NCI-H2171 treated with DMSO at 0.1 percent for 48 hours (cell line): ENCODE measurements around the gene VAV2.
A peak's percentile ranks its signal among the peaks of the same experiment; 100 is the strongest.

Experiments
- DNase-seq: peaks from one replicate; lab custom pipeline; 2025; lab: John Stamatoyannopoulos, UW

The VAV2 gene

DNA sequence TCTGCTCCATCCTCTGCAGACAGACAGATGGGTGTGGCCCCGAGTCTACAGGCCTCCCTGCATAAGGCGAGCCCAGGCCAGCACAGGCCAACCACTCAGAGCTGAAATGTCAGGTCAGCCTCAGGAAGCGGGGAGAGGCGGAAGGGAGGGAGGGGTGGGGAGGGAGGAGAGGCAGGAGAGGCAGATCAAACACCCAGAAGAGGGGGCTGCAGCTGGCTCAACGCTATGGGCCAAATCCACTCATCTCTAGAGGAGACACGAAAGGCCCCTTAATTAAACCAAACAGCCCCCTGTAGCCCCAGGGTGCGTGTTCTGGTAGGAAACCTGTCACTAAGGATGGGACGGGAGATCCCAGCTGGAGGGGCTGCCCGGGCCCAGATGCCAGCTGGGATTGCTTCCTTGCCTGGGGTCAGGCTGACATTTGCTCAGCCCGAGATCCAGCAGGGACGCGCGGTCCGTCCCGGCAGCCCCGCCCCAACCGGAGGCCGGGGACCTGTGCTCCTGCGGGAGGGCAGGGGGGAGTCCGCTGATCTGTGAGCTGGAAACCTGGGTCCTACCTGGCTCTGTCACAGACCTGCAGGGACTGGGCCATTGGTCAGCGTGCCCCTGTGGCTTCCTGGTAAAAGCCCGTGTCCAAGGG lies 156.7 kb downstream of the VAV2 start:
- peak; percentile 58 for DNase-seq

DNA sequence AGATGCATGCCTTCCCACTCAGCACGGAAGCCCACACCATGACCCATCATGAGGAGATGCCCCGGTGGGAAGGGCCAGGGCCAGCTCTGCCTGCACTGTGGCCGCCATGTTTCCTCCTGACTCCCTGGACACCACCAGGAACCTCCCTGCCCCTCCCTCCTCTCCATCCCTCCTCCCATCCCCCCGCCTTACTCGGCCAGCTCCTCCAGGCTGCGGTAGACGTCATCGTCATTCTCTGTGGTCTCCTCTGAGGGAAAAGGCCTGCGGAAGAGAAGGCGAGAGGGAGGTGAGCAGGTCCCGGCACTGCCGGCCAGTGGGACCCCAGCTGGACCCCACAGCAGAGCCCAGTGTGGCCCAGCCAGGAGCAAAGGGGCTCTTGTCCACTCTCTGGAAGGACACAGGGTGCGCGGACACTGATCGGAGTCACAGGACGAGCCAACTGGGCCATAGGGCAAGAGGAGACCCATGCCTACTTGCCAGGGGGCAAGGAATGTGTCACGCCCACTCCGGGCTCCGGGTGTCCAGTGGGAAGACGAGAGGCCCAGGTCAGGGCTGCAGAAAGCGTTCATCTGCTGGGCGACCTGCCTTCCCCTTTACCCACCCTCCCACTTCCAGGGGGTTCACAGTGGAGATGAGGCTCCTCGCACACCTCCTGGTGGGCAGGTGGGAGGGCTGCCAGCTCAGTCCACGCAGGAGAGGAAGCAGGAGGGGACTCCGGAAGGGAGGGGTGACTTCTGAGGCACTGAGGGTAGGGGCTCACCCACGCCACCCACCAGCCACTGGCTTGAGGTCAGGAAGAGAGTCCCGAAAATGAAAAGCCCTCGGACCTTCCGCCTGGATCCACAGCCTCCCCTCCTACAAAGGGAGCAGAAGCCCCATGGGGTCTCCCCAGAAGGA lies 157.8 kb downstream of the VAV2 start:
- no peak for DNase-seq

DNA sequence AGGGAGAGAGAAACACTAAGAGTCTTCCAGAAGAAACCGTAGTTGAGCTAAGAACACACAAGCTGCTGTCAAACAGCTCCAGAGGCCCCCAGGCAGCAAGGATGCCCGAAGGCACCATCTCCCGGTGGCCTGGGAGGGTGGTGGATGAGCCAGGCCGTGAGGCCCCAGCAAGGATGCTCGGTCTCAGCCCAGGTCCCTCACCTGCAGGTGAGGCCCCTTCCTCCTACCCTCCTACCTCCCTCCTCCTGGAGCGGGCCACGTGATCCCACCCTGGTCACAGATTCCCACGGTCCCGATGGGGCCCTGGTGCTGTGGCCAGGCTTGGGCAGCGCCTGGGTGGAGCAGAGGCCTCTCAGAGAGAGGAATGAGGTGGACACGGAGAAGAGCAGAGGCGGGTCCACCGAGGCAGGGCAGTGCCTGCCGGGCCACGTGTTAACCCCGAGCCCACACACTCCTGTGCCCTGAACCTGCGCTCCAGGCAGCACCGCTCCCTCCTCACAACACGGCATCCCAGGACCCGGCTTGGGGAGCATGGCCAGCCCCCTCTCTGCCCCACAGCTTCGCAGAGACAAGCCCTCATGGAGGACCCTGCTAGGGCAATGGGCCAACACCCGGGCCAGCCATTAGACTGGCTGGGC lies 158.6 kb downstream of the VAV2 start:
- no peak for DNase-seq

DNA sequence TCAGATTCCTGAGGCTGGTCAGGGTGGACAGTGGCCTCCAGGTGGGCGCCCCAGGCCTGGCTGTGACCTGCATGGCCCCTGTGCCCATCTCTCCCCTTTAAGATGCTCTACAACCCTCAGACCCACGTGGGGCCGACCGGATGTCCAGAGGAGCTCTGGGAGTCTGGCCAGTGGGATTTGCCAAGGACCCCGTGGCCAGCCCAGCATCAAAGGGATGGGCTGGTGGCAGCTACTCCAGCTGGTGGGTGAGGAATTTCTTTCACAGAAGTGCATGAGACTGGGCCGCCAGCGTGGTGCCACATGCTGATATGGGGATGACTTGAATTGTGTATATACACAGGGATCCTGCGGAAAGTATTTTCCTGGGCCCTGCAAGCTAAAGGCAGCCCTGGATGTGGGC lies 159.2 kb downstream of the VAV2 start:
- no peak for DNase-seq

DNA sequence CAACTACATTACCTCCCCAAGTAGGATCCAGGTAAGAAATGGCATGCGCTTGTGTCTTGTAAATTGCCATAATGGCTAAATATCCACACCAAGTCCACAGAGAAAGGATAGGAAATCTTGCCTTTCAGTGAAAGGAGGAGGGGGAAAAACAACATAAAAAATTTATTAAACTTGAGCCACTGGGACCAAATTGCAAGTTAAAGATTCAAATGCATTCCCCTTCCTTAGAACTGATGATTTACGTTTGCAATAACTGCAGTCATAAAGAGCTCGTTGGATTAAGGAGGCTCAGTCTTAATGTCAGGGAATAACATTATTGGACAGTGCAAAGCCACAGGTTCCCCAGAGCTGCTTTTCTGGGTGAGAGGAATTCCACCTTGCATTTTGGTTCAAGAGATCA lies 161.4 kb downstream of the VAV2 start:
- DNase-seq = no peak

DNA sequence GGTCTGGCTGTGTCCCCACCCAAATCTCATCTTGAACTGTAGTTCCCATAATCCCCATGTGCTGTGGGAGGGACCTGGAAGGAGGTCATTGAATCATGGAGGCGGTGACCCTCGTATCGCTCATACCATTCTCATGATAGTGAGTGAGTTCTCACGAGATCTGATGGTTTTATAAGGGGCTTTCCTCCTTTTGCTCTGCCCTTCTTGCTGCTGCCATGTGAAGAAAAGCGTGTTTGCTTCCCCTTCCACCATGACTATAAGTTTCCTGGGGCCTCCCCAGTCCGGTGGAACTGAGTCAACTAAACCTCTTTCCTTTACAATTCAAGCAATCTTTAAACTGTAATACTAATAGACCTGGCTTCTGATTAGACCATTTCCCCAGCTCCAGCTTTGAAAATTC lies 161.8 kb downstream of the VAV2 start:
- DNase-seq = no peak

DNA sequence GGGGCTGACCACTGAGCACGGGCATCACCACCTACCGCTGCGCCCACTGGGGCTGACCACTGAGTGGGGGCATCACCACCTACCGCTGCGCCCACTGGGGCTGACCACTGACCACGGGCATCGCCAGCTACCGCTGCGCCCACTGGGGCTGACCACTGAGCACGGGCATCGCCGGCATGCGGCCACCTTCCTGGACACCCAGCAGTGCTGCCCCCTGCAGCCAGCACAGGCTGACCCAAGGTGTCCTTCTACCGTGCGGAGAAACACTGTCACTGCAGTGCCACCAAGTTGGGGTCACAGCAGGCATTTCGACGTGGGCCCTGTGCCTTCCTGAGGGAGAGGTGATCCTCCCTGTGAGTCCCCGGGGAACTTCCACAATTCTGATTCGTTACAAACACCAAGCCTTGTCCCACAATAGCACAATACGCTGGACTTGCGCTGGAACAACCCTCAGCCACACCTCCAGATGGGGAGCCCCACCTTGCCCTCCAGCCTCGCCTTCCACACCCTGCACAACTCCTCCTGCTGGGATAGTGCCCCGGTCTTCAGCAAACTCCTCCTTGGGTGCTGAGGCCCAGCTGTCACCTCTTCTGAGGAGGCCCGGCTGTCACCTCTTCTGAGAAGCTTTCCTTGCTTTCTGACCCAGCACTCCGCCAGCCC lies 163.7 kb downstream of the VAV2 start:
- DNase-seq = no peak

DNA sequence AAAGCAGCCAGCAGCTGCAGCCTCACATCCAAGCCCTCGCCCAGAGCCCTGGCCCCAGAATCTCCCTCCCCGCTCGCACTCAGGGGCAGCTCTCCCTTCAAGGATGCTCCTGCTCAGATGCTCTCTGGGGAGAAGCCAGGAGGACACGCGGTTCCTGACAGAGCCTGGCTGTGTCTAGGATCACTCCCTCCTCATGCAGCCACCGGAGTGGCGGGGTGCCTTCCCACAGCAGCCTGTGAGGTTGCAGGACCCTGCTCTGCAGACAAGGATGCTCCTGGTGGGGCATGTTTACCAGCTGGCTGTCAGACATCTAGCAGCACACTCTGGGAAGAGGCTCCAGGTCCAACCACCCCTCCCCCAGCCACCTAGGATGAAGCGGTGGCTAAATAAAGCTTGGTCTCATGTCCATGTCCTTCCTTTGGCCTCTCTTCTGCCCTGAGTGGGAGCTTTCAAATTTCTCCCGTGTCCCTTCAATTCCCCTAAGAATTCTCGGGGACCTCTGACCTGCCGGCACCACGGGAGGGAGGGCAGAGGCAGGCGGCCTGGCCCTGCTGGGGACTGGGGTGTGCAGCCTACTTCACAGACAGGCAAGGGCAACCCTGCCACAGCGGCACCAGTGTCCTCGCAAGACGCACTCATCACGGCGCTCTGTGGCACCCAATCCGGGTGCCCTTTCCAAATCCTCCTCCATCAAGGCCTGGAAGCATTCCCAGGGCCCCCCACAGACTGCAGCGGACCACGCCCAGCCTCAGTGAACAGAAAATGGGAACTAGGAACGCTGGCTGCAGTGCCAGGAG lies 165.6 kb downstream of the VAV2 start:
- peak; percentile 46 for DNase-seq

DNA sequence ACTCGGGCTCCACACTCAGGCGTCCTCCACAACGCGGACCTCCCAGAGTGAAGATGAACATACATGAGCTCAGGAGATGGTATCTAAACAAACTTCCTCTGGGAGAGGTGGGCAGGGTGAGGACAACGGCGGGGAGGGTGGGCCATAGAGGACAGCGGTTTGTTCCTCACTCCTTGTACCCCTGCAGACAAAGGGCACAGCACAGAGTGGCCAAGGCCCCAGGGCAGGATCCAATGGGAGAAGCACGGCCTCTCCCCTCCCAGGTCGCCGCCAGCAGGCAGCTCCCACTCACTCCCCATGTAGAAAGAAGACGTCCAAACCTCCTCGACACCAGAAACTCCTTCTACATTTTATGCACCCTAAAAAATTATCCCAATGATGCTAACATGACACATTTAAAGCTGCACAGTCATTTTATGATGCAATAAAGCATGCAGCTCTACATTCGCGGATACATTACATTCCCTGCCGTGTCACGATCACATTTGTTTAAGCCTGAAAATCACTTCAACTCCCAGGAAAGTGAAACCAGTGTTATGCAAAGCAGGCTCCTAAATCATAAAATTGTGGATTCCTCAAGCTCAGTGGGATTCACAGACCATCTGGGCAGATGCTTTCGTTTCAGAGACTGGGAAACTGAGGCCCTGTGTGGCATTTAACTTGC lies 166.4 kb downstream of the VAV2 start:
- DNase-seq = no peak

DNA sequence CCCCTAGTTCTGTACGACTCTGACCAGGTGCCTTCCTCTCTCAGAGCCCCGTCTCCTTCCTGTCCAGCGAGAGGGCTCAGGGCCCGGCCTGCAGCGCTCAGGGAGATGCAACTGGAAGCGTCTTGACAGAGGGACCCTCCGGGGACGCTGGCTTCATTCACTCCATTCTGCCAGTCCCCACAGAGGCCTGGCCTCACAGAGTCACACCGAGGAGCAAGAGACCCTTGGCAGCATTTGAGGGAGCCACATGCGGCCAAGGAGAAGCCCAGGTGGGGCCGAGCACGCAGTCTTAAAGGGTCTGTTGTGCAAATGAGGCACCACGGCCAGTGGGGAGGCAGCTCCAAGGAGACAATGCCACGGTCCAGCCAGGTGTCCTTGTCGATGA lies 167.3 kb downstream of the VAV2 start:
- no peak for DNase-seq

DNA sequence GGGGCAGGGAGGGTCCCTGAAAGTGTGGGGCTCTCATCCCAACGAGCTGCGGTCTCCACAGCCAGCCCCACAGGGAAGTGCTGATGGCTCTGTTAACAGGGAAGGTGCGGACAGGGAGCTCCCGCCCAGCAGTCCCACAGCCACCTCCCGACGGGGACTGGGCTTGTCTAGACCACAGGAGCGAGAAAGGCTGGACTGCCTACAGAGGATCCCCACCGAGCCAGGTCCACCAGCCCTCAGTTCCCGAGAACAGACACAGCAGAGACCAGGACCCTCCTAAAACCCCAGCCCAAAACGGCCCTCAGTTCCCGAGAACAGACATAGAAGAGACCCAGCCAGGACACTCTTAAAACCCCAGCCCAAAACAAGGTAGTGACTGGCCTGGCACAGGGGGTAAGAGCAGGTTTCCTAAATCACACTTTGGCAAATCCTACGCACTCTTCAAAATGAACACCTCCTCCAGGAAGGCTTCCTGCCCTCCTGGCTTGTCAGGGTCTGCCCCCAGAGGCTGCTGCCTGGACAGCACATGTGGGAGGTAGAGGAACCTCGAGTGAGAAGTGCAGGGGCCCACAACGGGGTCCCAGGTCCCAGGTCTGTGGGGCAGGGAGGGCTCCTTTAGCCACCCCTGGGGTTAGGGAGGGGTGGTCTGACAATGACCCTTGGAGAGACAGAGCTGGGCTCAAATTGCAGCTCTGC lies 167.9 kb downstream of the VAV2 start:
- DNase-seq = no peak

DNA sequence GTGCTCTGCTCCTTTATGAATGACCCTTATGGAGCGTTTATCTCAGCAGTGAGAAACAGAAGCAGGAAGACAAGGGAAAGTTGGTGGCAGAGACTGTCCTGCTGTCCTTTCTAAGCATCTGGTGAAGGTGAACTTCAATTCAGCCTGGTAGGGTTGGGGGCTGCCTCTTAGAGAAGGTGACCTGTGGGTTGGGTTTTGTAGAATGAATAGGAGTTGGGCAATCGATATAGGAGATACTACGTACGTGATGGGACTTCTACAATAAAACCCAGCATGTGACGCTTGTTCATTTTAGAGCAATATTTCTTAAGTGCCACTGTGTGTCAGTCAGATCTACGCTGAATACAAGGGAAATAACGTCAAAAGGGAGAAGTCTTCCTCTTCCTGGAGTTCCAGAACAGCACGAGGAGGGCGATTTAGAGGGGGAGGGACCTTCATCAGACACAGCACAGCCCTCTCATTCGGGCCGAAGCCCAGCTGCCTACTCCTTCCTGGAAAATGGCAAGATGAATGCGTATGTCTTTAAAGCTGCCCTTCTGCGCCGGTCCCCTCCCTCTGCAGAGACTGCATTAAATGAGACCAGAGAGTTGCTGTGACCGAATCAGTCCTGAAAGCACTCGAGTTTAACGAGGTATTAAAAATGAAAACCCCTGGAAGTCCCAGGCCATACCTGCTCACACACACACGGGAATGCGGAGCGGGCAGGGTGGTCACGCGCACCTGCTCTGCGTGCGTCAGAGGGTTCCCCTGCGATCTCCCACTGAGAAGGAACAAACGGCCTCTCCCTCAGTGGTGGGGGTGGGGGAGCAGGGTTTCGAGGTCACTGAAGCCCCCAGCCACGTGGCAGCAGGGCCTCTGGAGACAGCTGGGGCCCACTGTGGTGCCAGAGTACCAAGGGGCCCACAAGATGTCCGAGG lies 168.7 kb downstream of the VAV2 start:
- DNase-seq = no peak

DNA sequence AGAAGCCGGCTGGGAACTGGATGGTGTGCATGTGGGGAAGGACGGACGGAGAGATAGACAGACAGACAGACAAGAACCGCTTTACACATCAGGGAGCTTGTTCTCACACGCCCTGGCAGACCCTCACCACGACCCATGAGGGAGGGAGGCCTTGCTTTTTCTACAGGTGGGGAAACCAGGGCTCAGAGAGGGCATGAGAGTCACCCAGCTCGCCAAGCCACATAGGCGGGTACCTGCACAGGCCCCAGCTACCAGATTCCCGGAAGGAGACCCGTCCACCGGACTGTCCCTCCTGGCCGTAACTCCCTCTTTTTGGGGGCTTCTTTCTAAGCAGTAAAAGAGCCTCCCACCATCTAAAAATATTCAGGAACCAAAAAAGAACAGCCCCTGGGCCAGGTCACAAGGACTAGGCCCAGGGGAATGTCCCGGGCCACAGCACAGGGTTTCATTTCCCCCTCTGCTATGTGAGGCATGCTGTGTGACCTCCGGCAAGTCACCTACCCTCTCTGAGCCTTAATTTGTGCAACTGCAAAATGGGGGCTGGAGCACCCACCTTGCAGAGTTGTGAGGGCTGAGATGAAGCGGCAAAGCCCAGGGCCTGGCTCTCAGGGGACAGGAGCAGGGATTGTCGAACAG lies 169.6 kb downstream of the VAV2 start:
- no peak for DNase-seq

DNA sequence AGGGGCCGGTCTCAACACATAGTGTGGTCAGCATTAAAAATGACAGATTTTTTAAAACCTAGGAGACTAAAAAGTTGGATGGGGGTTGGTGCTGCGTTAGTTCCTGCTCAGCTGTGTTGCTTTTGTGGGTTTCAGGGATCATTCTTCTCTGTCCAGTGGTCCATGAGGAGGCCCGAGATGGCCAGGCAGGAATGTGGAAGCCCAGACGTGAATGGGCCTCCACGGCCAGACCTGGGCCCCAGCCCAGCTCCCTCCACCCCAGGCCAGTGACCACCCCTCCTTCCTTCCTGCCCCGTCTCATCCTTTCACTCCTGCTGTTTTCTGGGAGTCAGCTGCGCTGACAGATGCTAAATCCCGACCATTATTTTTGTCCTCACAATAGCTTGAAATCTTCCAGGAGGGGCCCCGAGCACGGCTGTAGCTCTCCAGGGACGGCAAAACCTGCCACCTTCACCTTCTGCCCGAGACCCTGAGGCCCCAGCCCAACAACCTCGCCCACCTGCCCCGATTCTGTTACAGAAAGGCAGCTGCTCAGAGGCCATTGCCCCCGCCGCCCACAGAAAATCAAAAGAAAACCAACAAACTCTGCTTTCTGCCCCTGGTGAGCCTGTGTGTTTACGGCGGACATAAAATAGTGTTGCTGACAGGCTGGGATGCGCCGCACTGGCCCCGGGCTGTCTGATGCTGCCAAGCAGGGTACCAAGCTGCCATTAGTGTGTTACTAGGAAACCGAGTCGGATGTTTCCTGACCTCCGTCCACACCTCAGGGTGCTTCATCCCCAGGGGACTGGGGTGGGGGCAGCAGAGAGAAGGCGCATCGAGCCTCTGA lies 170.3 kb downstream of the VAV2 start:
- DNase-seq = peak; percentile 93

DNA sequence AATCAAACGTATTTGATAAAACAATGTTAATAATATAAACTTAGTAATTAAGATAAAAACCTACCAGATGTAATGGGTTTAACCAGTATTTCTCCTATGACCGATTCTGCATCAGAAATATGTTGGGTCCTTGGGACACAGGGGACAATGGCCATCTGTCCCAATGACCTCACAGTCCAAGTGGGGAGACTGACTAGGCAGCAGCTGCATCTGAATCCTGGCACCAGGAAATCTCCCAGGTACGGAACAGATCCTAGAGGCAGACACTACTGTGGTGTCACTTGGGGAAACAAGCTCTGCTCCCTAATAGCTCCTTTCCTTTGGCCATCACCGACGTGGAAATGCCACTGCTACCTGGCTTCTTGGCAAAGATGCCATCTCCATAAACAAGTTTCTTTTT lies 172.2 kb downstream of the VAV2 start:
- DNase-seq = no peak

DNA sequence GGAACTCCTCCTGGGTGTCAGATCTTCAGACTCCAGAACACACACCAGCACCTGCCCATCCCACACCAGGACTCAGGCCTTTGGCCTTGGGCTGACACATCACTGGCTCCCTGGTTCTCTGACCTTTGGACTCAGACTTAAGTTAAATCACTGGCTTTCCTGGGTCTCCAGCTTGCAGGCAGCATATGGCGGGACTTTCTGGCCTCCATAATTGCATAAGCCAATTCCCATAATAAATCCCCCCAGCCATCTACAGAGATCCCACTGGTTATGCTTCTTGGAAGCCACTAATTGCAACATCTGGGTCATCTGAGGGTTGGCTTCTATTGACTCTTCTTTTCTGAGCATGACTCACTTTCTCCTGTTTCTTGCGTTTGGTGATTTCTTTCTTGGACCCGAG lies 173.7 kb downstream of the VAV2 start:
- no peak for DNase-seq

DNA sequence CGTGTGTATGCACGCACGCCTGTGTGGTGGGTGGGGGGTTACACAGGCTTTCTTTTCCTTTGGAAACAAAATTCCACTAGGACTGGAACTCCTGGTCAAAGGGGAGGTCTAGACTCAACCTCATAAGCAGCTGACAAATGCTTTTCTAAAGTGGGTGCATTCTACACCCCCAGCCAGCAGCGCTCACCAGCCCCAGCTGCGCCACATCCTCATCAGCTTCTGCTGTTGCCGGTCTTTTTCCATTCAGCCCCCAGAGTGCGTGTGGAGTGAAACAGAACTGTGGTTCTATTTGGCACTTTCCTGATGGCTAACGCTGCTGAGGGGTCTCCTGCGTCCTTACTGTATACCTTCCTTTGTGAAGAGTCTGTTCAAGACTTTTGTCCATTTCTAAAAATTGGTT lies 176.3 kb downstream of the VAV2 start:
- no peak for DNase-seq

DNA sequence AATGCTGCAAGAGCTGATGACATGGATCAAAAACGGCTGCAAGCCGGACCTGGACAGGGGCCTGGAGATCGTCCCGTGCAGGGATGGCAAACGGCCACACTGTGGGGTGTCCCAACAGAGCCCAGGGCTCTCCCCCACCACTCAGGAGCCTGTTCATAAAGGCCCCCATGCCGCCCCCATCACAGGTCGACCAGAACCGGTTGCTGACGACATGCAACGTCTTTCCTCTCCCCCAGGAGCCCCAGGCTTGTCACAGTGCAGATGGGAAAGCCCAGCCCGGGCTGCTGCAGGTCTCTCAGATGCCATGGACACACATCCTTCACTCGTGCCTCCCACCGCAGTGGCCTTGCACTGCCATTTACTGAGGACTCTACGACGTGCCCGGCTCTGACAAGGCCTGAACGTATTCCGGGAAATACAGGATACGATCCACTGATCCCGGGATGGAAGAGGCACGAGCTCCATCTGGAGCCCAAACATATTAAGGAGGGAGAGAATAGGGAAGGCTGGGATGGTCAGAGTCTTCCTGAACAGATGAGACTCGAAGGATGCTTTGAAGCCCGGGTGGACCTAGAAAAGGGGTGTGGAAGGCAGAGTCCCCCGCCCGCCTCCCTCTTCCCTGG lies 177.4 kb downstream of the VAV2 start:
- DNase-seq = no peak
